Measurements from ENCODE around the gene GTF3A.
A peak's percentile ranks its signal among the peaks of the same experiment; 100 is the strongest.

The GTF3A gene

GRCh38 chr13:27424246-27425157 is at the start of gene GTF3A (continued):
- TF ChIP-seq ZBTB20 (tag by site-specific recombination; IDR thresholded peaks at IDR 0.05) (peak; percentile 56; the same call in 1 of the 2 replicates), ZNF501 (tag by site-specific recombination; IDR thresholded peaks at IDR 0.05) (peak; percentile 49), ZNF830 (tag by site-specific recombination; IDR thresholded peaks at IDR 0.05; ENCODE audit: low read depth) (no peak), ZNF561 (tag by site-specific recombination; IDR thresholded peaks at IDR 0.05; ENCODE audit: borderline replicate concordance) (peak; percentile 54; the same call in 1 of the 2 replicates), ZFP37 (tag by site-specific recombination; IDR thresholded peaks at IDR 0.05) (no peak), KLF10 (tag by site-specific recombination; IDR thresholded peaks at IDR 0.05) (0 out of 2 replicates have a peak, but pooled peaks have one; percentile 34), GLIS2 (tag by site-specific recombination; IDR thresholded peaks at IDR 0.05) (peak; percentile 19; the same call in 1 of the 2 replicates)

GRCh38 chr13:27374650-27375049 is 49.8 kb upstream of the GTF3A start:
- Histone ChIP-seq H3K4me3 (ENCODE audit: low read depth, low read length) (no peak overlapping the region), H3K9me3 (ENCODE audit: control insufficient read depth, insufficient read depth, low read depth, low read length) (no peaks in the 10 kb centered on the region), H3K27ac (ENCODE audit: extremely low read depth, low read depth, low read length) (no peak overlapping the region), H3K36me3 (ENCODE audit: control insufficient read depth in 2 of 2, insufficient read depth in 1 of 2, low read length in 2 of 2) (no peaks in the 10 kb centered on the region), H3K4me1 (ENCODE audit: control insufficient read depth, insufficient read depth, low read length) (no peaks in the 10 kb centered on the region)
- ChIA-PET POLR2A (no interaction called here), CTCF (interaction anchor here (0.6 to 5.1 kb wide), 11 partner anchors 10 to 610 kb away, joined by 3 to 34 read pairs (median 5); no protein-coding TSS in a partner anchor)
- TF ChIP-seq ZNF404 (tag by site-specific recombination; IDR thresholded peaks at IDR 0.05) (no peak), SP3 (tag by site-specific recombination; IDR thresholded peaks at IDR 0.05) (0 out of 2 replicates have a peak, but pooled peaks have one; percentile 14), SETDB1 (IDR thresholded peaks at IDR 0.05; ENCODE audit: insufficient read length, low read length) (no peak), INSM2 (tag by site-specific recombination; IDR thresholded peaks at IDR 0.05) (no peak), ZNF654 (tag by site-specific recombination; IDR thresholded peaks at IDR 0.05; ENCODE audit: low read depth) (peak; percentile 85), ZNF600 (tag by site-specific recombination; IDR thresholded peaks at IDR 0.05) (no peak), ZFP41 (tag by site-specific recombination; IDR thresholded peaks at IDR 0.05; ENCODE audit: borderline replicate concordance) (no peak), PRDM10 (tag by site-specific recombination; IDR thresholded peaks at IDR 0.05) (peak; percentile 44; the same call in 1 of the 2 replicates), ZBTB17 (tag by site-specific recombination; IDR thresholded peaks at IDR 0.05) (peak; percentile 43; the same call in 1 of the 2 replicates), ZNF660 (tag by site-specific recombination; IDR thresholded peaks at IDR 0.05) (peak; percentile 31; the same call in 1 of the 2 replicates), ZBTB6 (tag by site-specific recombination; IDR thresholded peaks at IDR 0.05) (peak; percentile 77)
